K562 (cell line): ENCODE data around the gene TSPOAP1. TPM values are rescaled to one million over a fixed set of nuclear protein-coding genes. Genes with fewer than 3 reads are reported as not detected.

Experiments used
- ATAC-seq: fragments of 200-7000 bp; cut with Tn5 transposase; 3 replicates; pipeline ENCODE4 v1.9.1; 2020; ENCODE audit warnings: moderate library complexity
- BruUV-seq: library from RNA; stranded (reverse); fragments of 400-500 nt; replicated peaks from 2 replicates; lab custom pipeline; 2021; lab: Mats Ljungman, UMichigan
- CTCF ChIA-PET: fragments of 300-600 bp; formaldehyde crosslinking; extraction: SDS; loops from one replicate; lab custom pipeline; 2021; ENCODE audit warnings: low intra/inter-chr PET ratio; lab: Yijun Ruan, JAX
- POLR2A ChIA-PET: fragments of 300-600, 350-650 bp; sonication (Branson Sonifier 250); formaldehyde crosslinking; extraction: SDS; loops from one replicate; lab custom pipeline; 2021; ENCODE audit warnings: antibody characterized with exemption, inconsistent platforms; lab: Yijun Ruan, JAX
- DNase-seq, 4 experiments: peaks; one replicate each; pipeline versions ENCODE4 v3.0.0 to v3.0.0-alpha.2; 2011 to 2018; ENCODE audit warnings: low spot score in 3 of 4, mixed read lengths in 3 of 4; ENCODE audit errors: extremely low read depth in 1 of 4
- FAIRE-seq: peaks from 2 replicates; lab custom pipeline; 2011; peaks lifted over from hg19 to GRCh38; lab: Jason Lieb, UNC
- H2AFZ ChIP-seq: 2 replicates; pipeline ENCODE4 v1.6.0; 2011; ENCODE audit warnings: low read depth, low read length, control low read depth, inconsistent platforms
- H3K27ac ChIP-seq: fragments of 200-600 bp; 3 replicates; pipeline ENCODE4 v1.8.0; 2011; ENCODE audit warnings: low read depth, mild to moderate bottlenecking, control low read depth, inconsistent platforms, low read length, moderate library complexity, mixed read lengths; ENCODE audit errors: extremely low read depth
- H3K27me3 ChIP-seq, 2 experiments: fragments of 300-600 bp in 1 of 2; 2 replicates in 1 of 2; 3 replicates in 1 of 2; pipeline versions ENCODE4 v1.6.0 to v1.8.0; 2011; ENCODE audit warnings: inconsistent platforms in 2 of 2, low read length in 2 of 2, mild to moderate bottlenecking in 1 of 2, mixed read lengths in 1 of 2, moderate library complexity in 1 of 2; ENCODE audit not compliant: control insufficient read depth in 2 of 2, insufficient read depth in 2 of 2
- H3K36me3 ChIP-seq: fragments of 300-600 bp; 3 replicates; pipeline ENCODE4 v1.8.0; 2011; ENCODE audit warnings: mild to moderate bottlenecking, low read length, inconsistent platforms; ENCODE audit not compliant: control insufficient read depth, insufficient read depth
- H3K4me1 ChIP-seq, 2 experiments: fragments of 200-600 bp in 1 of 2; replicated peaks in 1 of 2; 2 replicates in 1 of 2; 3 replicates in 1 of 2; pipeline versions ENCODE4 v1.5.1 to v1.8.0; 2011; ENCODE audit warnings: inconsistent platforms in 2 of 2, low read length in 2 of 2, mild to moderate bottlenecking in 1 of 2, mixed read lengths in 1 of 2, moderate library complexity in 1 of 2; ENCODE audit not compliant: control insufficient read depth in 2 of 2, insufficient read depth in 2 of 2
- H3K4me2 ChIP-seq: 2 replicates; pipeline ENCODE4 v1.6.1; 2011; ENCODE audit warnings: low read length, control low read depth, inconsistent platforms, mixed read lengths; ENCODE audit not compliant: insufficient read depth
- H3K4me3 ChIP-seq: fragments of 200-600 bp; sonication (generic), shearing (Covaris generic); 2 replicates; pipeline ENCODE4 v1.5.1; 2016; ENCODE audit warnings: control low read depth, inconsistent platforms
- H3K79me2 ChIP-seq: fragments of 200-600 bp; 3 replicates; pipeline ENCODE4 v1.8.0; 2011; ENCODE audit warnings: low read length, inconsistent platforms; ENCODE audit not compliant: control insufficient read depth, insufficient read depth
- H3K9ac ChIP-seq, 2 experiments: 2 replicates each; pipeline versions ENCODE4 v1.6.0 to v1.6.1; 2011; ENCODE audit warnings: low read depth in 2 of 2, low read length in 2 of 2, control low read depth in 1 of 2, inconsistent platforms in 1 of 2, mild to moderate bottlenecking in 1 of 2, mixed read lengths in 1 of 2; ENCODE audit not compliant: insufficient read depth in 1 of 2
- H3K9me1 ChIP-seq: one replicate; pipeline ENCODE4 v1.6.0; 2011; ENCODE audit warnings: inconsistent platforms, mild to moderate bottlenecking, low read length, moderate library complexity; ENCODE audit not compliant: control insufficient read depth, insufficient read depth
- H3K9me3 ChIP-seq: replicated peaks from 2 replicates; pipeline ENCODE4 v1.5.1; 2011; ENCODE audit warnings: low read depth, low read length, inconsistent platforms; ENCODE audit not compliant: control insufficient read depth, insufficient read depth
- H4K20me1 ChIP-seq: replicated peaks from 2 replicates; pipeline ENCODE4 v1.6.1; 2011; ENCODE audit warnings: low read length, inconsistent platforms, mixed read lengths; ENCODE audit not compliant: control insufficient read depth, insufficient read depth
- CBX8 ChIP-seq: fragments of 200-600 bp; sonication (generic); IDR thresholded peaks from 2 replicates; pipeline ENCODE4 v1.6.1; 2012; ENCODE audit warnings: borderline replicate concordance, mixed run types, low read depth, mild to moderate bottlenecking, moderate library complexity, mixed read lengths, low read length, control low read depth, inconsistent platforms; ENCODE audit not compliant: poor library complexity, severe bottlenecking; ENCODE audit errors: extremely low read depth
- CTCF ChIP-seq, 3 experiments: IDR thresholded peaks in 2 of 3; conservative IDR thresholded peaks in 1 of 3; 2 replicates each; pipeline ENCODE4 v1.5.1; 2011 to 2012; ENCODE audit warnings: low read length in 3 of 3, mild to moderate bottlenecking in 3 of 3, control low read depth in 2 of 3, improper control_type of control experiment in 1 of 3, inconsistent platforms in 1 of 3, low read depth in 1 of 3, mixed read lengths in 1 of 3, moderate library complexity in 1 of 3; ENCODE audit not compliant: insufficient read depth in 2 of 3
- FOS ChIP-seq: IDR thresholded peaks from 3 replicates; pipeline ENCODE4 v1.6.1; 2011; ENCODE audit not compliant: insufficient read length; ENCODE audit errors: extremely low read depth
- HOMEZ ChIP-seq: fragments of 250-450 bp; sonication (Bioruptor Pico); IDR thresholded peaks from 2 replicates; pipeline ENCODE4 v1.4.0; 2020; ENCODE audit warnings: mild to moderate bottlenecking, moderate library complexity
- MECOM ChIP-seq: fragments of 250-450 bp; sonication (Bioruptor Pico); IDR thresholded peaks from 2 replicates; pipeline ENCODE4 v1.8.0; 2022; ENCODE audit warnings: inconsistent platforms
- RBBP5 ChIP-seq: fragments of 200-600 bp; sonication (generic); IDR thresholded peaks from 2 replicates; pipeline ENCODE4 v1.6.1; 2012; ENCODE audit warnings: borderline replicate concordance, mild to moderate bottlenecking, low read length, control low read depth, inconsistent platforms; ENCODE audit not compliant: insufficient read depth, poor library complexity, severe bottlenecking
- TAF15 ChIP-seq: fragments of 200-400 bp; formaldehyde crosslinking; IDR thresholded peaks from 2 replicates; pipeline ENCODE4 v1.6.1; 2017; ENCODE audit warnings: mild to moderate bottlenecking, low read depth, low read length, moderate library complexity
- TBL1XR1 ChIP-seq, 2 experiments: IDR thresholded peaks; 2 replicates each; pipeline ENCODE4 v1.6.1; 2012; ENCODE audit warnings: improper control_type of control experiment in 2 of 2, low read length in 2 of 2, mild to moderate bottlenecking in 1 of 2
- XRCC5 ChIP-seq: fragments of 200-400 bp; formaldehyde crosslinking; IDR thresholded peaks from 2 replicates; pipeline ENCODE4 v1.6.1; 2017; ENCODE audit warnings: low read depth, mild to moderate bottlenecking, low read length
- WGBS: fragments of 100-300 bp; shearing (Covaris generic); methylation state at CpG from one replicate; pipeline ENCODE4 v1.1.6; 2016; ENCODE audit warnings: low coverage, mixed read lengths; ENCODE audit not compliant: insufficient coverage; ENCODE audit errors: missing lambda C conversion rate; 5-methylcytosine and 5-hydroxymethylcytosine counted together
- in situ Hi-C: fragments of 300-500 bp; cut with MboI; formaldehyde crosslinking; loops from 4 replicates; pipeline ENCODE4 v1.15.0; 2018; ENCODE audit warnings: inconsistent platforms, mixed read lengths
- intact Hi-C: fragments of 100-400 bp; cut with micrococcal nuclease; formaldehyde crosslinking; loops from 2 replicates; pipeline ENCODE4 v1.14.2; 2022
- polyA plus RNA-seq, 8 experiments: library from polyadenylated mRNA; depleted of rRNA in 4 of 8; stranded (reverse) in 5 of 8; unstranded in 3 of 8; fragments of >200 nt; fragmentation: Nextera tagmentation in 2 of 8; fragmentation: Illumina TruSeq in 1 of 8; extraction: Ambion mirVana in 2 of 8; extraction: Trizol in 1 of 8; gene quantifications; 2 replicates each; pipeline versions ENCODE4 v1.2.1 to v1.2.3, GENCODE V29; 2011 to 2014; ENCODE audit warnings: inconsistent platforms in 1 of 8, missing spikeins in 1 of 8
- total RNA-seq, 7 experiments: library from RNA; depleted of rRNA in 6 of 7; stranded (reverse); fragments of >200 nt in 6 of 7; fragmentation: Illumina TruSeq in 2 of 7; extraction: Trizol in 2 of 7; gene quantifications; 2 replicates each; pipeline versions ENCODE4 v1.2.1 to v1.2.3, GENCODE V29; 2011 to 2021; ENCODE audit warnings: low replicate concordance in 1 of 7

The TSPOAP1 gene
- total and polyA plus RNA-seq, 9 of the 15 experiments (the other 6 are each of a cell fraction or from before 2014, with no cell fraction given) = 0.87 to 3.9 (median 1.8) TPM; not detected in 2

DNA sequence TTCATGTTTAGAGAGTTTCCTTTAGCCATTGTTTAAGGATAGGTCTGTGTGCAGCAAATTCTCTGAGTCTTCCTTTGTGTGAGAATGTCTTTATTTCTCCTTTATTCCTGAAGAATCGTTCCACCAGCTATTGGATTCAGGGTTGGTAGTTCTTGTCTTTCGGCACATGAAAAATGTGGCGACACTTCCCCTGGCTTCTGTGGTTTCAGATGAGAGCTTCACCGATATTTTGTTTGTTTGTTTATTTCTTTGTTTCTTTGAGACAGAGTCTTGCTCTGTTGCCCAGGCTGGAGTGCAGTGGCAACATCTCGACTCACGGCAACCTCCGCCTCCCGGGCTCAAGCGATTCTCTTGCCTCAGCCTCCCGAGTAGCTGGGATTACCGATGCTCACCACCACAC is 66.4 kb downstream of the TSPOAP1 start:
- no peak overlapping the region for H3K27ac ChIP-seq
- ATAC-seq (no peak), FAIRE-seq (no peak), DNase-seq (no peak)
- no peak overlapping the region for H3K9ac ChIP-seq
- no peaks in the 10 kb centered on the region for H3K4me1 ChIP-seq
- no peaks in the 10 kb centered on the region for H4K20me1 ChIP-seq
- no peaks in the 10 kb centered on the region for H3K9me1 ChIP-seq
- no peaks in the 10 kb centered on the region for H3K9me3 ChIP-seq
- 4% methylated on average over 11 of the region's 11 CpGs for WGBS
- H3K79me2 ChIP-seq = no peaks in the 10 kb centered on the region
- H3K27me3 ChIP-seq = peaks cover 35 to 42% of the 10 kb centered on the region in 2 experiments
- no peak overlapping the region for H3K4me3 ChIP-seq
- intact Hi-C loops (no loop called here), in situ Hi-C loops (no loop called here)
- ChIA-PET POLR2A (no interaction called here), CTCF (no interaction called here)
- no peak overlapping the region for H2AFZ ChIP-seq
- TF ChIP-seq CBX8 = peak; percentile 85
- TF ChIP-seq HOMEZ (CRISPR knock-in tag) = no peak
- no TSS peak for BruUV-seq
- H3K36me3 ChIP-seq = no peaks in the 10 kb centered on the region
- H3K4me2 ChIP-seq = no peak overlapping the region

DNA sequence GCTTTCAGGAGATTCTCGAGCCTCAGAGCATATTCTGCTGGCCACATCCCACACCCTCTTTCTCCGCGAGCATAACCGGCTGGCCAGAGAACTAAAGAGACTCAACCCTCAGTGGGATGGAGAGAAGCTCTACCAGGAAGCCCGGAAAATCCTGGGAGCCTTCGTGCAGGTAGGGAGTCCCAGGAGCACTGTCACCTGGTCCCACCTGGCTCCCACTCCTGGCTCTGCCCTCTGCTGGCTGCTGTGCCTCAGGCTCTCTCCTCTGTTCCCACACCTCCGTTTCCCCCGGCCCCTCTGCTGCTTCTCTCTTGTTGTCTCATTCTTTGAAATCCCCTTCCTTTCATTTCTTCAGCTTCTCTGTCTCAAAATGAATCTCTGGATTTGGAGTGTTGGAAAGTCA is 73.8 kb downstream of the TSPOAP1 start:
- Histone ChIP-seq H4K20me1 (no peaks in the 10 kb centered on the region), H3K27me3 (peaks cover 0 to 11% of the 10 kb centered on the region in 2 experiments; a peak in 3 of 5 replicates), H3K36me3 (no peaks in the 10 kb centered on the region), H3K9me1 (no peaks in the 10 kb centered on the region), H2AFZ (no peak overlapping the region; the same call in 1 of the 2 replicates), H3K79me2 (no peaks in the 10 kb centered on the region), H3K9ac (no peak overlapping the region), H3K9me3 (no peaks in the 10 kb centered on the region), H3K4me1 (peaks cover 2 to 5% of the 10 kb centered on the region in 2 experiments; a peak in 3 of 5 replicates), H3K27ac (no peak overlapping the region), H3K4me2 (no peak overlapping the region), H3K4me3 (no peak overlapping the region)
- in situ Hi-C loops = no loop called here
- ATAC-seq (peak; percentile 61; the same call in 1 of the 3 replicates), DNase-seq (no peak), FAIRE-seq (no peak)
- POLR2A ChIA-PET = no interaction called here
- no TSS peak for BruUV-seq
- WGBS = 13% methylated on average over 7 of the region's 8 CpGs
- intact Hi-C loops = loop anchor here (5.0 kb wide), 1 partner anchor 133 kb away; no protein-coding TSS in a partner anchor
- CTCF ChIA-PET = interaction anchor here (0.8 kb wide), 1 partner anchor 35 kb away, joined by 3 read pairs; no protein-coding TSS in a partner anchor
- TF ChIP-seq TBL1XR1 (IDR thresholded peaks at IDR 0.05; ENCODE audit: low read length in 2 of 2) = no peak
- peak; percentile 16 to 34 (median 31); a peak in 4 of 6 replicates for TF ChIP-seq CTCF (IDR thresholded peaks at IDR 0.05 in 2 of 3, conservative IDR thresholded peaks at IDR 0.05 in 1 of 3; ENCODE audit: insufficient read depth in 2 of 3, low read depth in 1 of 3, low read length in 3 of 3)
- TF ChIP-seq RBBP5 = no peak
- no peak for TF ChIP-seq TAF15
- TF ChIP-seq FOS = no peak
- TF ChIP-seq MECOM (CRISPR knock-in tag) = no peak
- TF ChIP-seq XRCC5 = no peak
